Measurements from ENCODE around the gene LIMS2.
A peak's percentile ranks its signal among the peaks of the same experiment; 100 is the strongest.

LIMS2 gene

GRCh38 chr2:127596311-127597045 is 78.9 kb downstream of the LIMS2 start:
- no peak for DNase-seq

DNA sequence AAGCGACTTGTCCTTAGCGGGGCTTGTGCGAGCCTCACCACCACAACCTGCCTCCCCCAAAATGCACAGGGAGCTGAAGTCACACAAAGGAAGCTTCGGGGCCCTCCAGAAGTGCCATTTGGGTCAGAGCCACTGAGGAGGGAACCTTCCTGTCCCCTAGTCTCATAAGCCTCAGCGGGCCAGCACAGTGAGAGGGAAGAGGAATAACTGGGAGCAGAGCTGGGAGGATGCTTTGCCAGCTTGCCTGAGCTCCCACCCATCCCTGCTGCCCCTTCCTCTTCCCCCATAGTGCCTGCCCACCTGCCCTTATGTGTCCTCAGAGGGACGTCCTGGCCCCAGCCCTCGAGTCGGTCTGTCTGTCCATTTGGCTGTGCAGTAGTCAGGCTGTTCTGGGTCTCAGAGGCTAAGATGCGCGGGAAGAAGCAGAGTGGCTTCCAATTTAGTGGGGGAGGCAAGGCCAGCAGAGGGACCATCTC is 81.2 kb downstream of the LIMS2 start:
- DNase-seq = no peak

GRCh38 chr2:127593228-127594115 is 81.9 kb downstream of the LIMS2 start:
- no peak for DNase-seq

DNA sequence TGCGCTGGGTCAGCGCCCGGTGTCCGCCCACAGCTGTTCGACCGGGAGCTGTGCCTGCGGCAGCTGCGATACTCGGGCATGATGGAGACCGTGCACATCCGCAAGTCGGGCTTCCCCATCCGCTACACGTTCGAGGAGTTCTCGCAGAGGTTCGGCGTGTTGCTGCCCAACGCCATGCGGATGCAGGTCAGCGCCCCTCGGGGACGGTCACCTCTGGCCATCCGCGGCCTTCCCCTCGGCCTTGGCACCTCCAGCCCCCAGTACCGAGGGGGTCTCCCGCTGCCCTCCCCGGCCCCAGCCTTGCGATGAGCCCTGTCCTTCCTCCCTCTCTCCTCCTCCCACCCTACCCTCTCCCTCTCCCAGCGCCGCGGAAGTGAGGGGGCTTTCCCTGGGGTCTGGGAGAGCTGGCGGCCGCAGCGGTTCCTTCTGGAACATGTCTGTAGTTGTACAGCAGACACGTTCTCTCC is 82.5 kb downstream of the LIMS2 start:
- no peak for DNase-seq

DNA sequence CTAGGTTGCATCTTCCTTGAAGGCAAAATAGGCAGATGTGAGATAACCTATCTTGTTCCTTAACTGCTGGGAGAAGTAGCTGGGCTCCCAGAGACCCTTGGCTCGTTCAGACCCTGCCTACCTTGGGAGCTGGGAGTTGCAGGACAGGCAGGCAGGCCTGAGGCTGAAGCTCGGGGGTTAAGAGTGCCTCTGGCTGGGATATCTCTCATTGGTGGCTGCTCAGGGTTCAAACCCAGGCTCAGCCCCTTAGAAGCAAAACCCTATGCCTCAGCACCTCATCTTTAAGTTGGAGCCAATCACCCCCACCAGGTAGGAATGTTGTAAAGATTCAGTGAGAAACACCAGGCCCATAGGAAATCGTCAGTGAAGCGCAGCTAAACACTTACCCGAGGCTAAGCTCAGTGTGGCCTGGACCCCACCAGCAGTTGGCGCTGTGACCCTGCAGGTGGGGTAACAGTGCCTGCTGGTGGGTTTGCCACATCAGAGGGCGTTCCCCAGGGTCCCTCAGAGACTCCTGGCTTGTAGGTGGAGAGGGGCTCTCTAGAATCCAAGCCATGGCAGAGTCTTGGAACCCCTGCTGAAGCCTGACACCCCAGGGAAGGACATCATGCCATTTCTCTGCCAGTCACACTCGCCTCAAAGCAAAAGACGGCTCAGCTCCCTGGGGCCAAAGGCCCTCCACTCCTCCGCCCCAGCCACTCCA is 84.0 kb downstream of the LIMS2 start:
- DNase-seq = peak; percentile 2

DNA sequence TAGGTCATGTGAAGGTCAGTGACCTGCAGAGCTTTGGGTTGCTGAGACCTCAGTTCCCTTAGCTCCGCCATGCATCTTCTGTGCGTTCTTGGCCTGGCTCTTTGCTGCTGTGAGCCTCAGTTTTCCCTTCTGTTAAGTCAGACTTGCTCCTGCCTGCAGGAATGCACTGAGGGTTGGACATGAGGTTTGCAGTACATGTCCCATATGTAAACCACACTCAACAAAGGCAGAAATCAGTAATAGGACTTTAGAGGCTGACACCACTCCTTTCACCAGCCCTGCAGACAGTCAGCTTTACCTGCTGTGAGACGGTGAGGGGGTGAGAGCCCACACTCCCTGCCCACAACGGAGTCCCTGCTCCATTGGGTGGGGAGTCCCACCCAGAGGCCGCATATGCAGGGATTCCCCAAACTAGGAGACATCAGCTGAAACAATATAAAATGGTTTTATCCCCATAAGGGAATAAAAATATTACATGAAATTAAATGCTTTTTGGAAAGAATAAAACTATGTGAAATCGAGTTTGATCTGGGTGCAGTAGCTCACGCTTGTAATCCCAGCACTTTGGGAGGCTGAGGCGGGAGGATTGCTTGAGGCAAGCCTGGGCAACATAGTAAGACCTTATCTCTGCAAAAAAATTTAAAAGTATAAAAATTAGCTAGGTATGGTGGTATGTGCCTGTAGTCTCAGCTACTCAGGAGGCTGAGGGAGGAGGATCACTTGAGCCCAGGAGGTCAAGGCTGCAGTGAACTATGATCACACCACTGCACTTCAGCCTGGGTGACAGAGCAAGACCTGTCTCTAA is 84.7 kb downstream of the LIMS2 start:
- DNase-seq = no peak

DNA sequence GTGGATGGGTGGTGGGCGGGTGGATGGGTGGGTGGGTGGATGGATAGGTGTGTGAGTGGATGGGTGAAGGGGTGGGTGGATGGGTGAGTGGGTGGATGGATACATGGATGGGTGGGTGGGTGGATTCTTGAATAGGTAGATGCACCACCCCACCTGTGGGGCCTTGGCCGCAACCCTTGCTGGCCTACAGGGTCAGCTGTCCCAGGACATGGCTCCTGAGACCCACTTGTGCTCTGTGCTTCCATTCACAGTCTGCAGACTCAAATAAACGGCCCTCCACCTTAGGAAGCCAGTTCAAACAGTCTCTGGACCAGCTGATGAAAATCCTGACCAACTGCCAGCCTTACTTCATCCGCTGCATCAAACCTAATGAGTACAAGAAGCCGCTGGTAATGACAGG is 85.5 kb downstream of the LIMS2 start:
- no peak for DNase-seq

- no peak for DNase-seq
These were observed 86.0 kb downstream of the LIMS2 start for GRCh38 chr2:127589358-127589757.

Data from NCI-H748 treated with DMSO at 0.1 percent for 48 hours (cell line).